ENCODE measurements around the gene CMSS1.

GRCh38 chr3:99875581-99875928 is 57.9 kb downstream of the CMSS1 start:
- TF ChIP-seq NFIC (IDR thresholded peaks at IDR 0.05; ENCODE audit: borderline replicate concordance) (no peak), CTCF (IDR thresholded peaks at IDR 0.05) (no peak), MXI1 (IDR thresholded peaks at IDR 0.05; ENCODE audit: low read depth, low read length) (no peak), GABPA (IDR thresholded peaks at IDR 0.05; ENCODE audit: low read depth) (no peak), POLR2AphosphoS5 (IDR thresholded peaks at IDR 0.05; ENCODE audit: low read depth, low read length) (no peak), REST (IDR thresholded peaks at IDR 0.05; ENCODE audit: low read depth, low read length) (no peak), TAF1 (IDR thresholded peaks at IDR 0.05; ENCODE audit: borderline replicate concordance, low read depth, low read length) (peak; percentile 43; the same call in 1 of the 2 replicates), RAD21 (IDR thresholded peaks at IDR 0.05; ENCODE audit: low read length) (no peak), EZH2phosphoT487 (IDR thresholded peaks at IDR 0.05; ENCODE audit: borderline replicate concordance, low read depth) (no peak)

Data from SK-N-SH (cell line).